Measurements from ENCODE around the gene PAX8. TPM values are rescaled to one million over a fixed set of nuclear protein-coding genes. Genes with fewer than 3 reads are reported as not detected.

Gene PAX8
- total RNA-seq, 1 donor from 2014 or later: 2.9 TPM

DNA sequence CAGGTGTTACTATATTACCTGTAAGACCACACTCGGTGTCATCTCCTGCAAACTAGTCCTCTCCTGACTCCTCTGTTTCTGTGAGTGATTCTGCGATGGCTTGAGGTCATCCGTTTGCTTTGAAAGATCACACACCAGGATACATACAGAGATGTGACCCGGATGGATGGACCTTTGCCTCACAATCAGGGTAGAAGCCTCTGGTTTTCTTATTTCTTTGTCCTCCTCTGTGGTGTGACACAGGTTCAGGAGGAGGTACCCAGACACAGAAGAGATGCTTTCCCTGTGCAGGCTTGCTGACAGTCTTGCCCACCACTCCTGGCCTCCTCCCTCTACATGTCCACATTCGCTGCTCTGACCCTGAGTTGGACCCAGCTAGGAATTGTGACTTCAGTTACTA lies 70.3 kb downstream of the PAX8 start:
- Mint-ChIP-seq H3K27me3 (ENCODE audit: insufficient read depth, low read depth) (peaks cover 10% of the 10 kb centered on the region), H3K4me1 (peaks cover 44% of the 10 kb centered on the region), H3K9me3 (peaks cover 3% of the 10 kb centered on the region), H3K36me3 (peaks cover 2% of the 10 kb centered on the region), H3K4me3 (no peak overlapping the region), H3K27ac (no peak overlapping the region)
- Histone ChIP-seq H2AFZ (replicated peaks) (no peak overlapping the region), H3K4me2 (no peak overlapping the region), H3K9me3 (ENCODE audit: low read depth) (no peaks in the 10 kb centered on the region), H3K36me3 (no peaks in the 10 kb centered on the region), H3K9ac (no peak overlapping the region), H3F3A (ENCODE audit: low read depth) (no peaks in the 10 kb centered on the region), H3K79me2 (ENCODE audit: low read depth) (no peaks in the 10 kb centered on the region), H3K27ac (no peak overlapping the region), H4K20me1 (ENCODE audit: low read depth) (no peaks in the 10 kb centered on the region), H3K27me3 (no peaks in the 10 kb centered on the region), H3K4me1 (peaks cover 10% of the 10 kb centered on the region), H3K4me3 (no peak overlapping the region)
- no peak for TF ChIP-seq EZH2 (IDR thresholded peaks at IDR 0.05)
- DNase-seq (ENCODE audit: low spot score): no peak

DNA sequence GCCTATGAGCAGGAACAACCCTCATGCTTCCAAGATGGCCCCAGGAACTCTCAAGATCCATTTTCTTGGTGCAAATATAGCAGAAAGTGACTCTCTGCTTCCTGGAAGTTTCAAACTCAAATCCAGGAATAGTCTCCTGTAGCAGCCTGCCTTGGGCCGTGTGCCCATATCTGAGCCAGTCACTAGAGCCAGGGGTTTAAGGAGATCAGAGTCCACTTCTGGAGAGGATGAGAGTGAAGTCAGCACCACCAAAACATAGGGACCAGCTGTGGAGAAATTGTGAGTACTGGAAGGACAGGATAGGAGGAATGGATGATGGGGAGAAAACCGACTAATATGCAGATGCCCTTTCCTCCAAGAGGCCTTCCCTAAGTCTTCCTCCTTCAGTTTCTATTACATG lies 71.7 kb downstream of the PAX8 start:
- H3K79me2 ChIP-seq (ENCODE audit: low read depth): no peaks in the 10 kb centered on the region
- no peaks in the 10 kb centered on the region for H3F3A ChIP-seq (ENCODE audit: low read depth)
- no peak overlapping the region for H2AFZ ChIP-seq (replicated peaks)
- no peaks in the 10 kb centered on the region for H3K9me3 ChIP-seq (ENCODE audit: low read depth)
- no peak overlapping the region for H3K9ac ChIP-seq
- H3K36me3 Mint-ChIP-seq: peaks cover 2% of the 10 kb centered on the region
- TF ChIP-seq, protein P1, sequence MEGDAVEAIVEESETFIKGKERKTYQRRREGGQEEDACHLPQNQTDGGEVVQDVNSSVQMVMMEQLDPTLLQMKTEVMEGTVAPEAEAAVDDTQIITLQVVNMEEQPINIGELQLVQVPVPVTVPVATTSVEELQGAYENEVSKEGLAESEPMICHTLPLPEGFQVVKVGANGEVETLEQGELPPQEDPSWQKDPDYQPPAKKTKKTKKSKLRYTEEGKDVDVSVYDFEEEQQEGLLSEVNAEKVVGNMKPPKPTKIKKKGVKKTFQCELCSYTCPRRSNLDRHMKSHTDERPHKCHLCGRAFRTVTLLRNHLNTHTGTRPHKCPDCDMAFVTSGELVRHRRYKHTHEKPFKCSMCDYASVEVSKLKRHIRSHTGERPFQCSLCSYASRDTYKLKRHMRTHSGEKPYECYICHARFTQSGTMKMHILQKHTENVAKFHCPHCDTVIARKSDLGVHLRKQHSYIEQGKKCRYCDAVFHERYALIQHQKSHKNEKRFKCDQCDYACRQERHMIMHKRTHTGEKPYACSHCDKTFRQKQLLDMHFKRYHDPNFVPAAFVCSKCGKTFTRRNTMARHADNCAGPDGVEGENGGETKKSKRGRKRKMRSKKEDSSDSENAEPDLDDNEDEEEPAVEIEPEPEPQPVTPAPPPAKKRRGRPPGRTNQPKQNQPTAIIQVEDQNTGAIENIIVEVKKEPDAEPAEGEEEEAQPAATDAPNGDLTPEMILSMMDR (IDR thresholded peaks at IDR 0.05): no peak
- TF ChIP-seq EZH2 (IDR thresholded peaks at IDR 0.05): no peak
- no peak for TF ChIP-seq EZH2phosphoT487 (IDR thresholded peaks at IDR 0.05)
- no peak overlapping the region for H3K27ac Mint-ChIP-seq
- peaks cover 42% of the 10 kb centered on the region for H3K4me1 Mint-ChIP-seq
- no peak overlapping the region for H3K4me3 ChIP-seq
- no peak for DNase-seq (ENCODE audit: low spot score)
- H3K4me2 ChIP-seq: no peak overlapping the region
- no peak overlapping the region for H3K4me3 Mint-ChIP-seq
- peaks cover 3% of the 10 kb centered on the region for H3K9me3 Mint-ChIP-seq
- peaks cover 6% of the 10 kb centered on the region for H3K4me1 ChIP-seq
- no peaks in the 10 kb centered on the region for H4K20me1 ChIP-seq (ENCODE audit: low read depth)
- peaks cover 14% of the 10 kb centered on the region for H3K27me3 Mint-ChIP-seq (ENCODE audit: insufficient read depth, low read depth)
- no peaks in the 10 kb centered on the region for H3K27me3 ChIP-seq
- no peak overlapping the region for H3K27ac ChIP-seq
- H3K36me3 ChIP-seq: no peaks in the 10 kb centered on the region

DNA sequence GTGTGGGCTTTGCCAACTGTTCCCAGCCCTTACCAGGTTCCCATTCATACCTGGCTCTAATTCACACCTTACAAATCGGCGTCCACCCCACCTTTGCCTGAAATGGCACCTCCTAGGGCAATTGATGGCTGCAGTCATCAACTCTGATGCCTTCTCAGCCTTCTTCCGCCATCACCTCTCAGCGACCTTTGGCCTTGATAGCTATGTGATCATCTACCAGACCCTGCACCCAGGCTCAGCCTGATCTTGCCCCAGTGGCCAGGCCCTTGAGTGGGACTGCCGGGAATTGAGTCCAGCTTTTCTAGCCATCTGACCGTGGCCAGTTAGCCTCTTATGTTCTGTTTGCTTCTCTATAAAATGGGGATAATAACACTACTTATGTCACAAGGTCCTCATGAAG lies 72.5 kb downstream of the PAX8 start:
- Mint-ChIP-seq H3K27ac (no peak overlapping the region), H3K27me3 (ENCODE audit: insufficient read depth, low read depth) (peaks cover 14% of the 10 kb centered on the region), H3K9me3 (peaks cover 3% of the 10 kb centered on the region), H3K4me1 (peaks cover 36% of the 10 kb centered on the region), H3K36me3 (peaks cover 2% of the 10 kb centered on the region), H3K4me3 (no peak overlapping the region)
- no peak for DNase-seq (ENCODE audit: low spot score)
- Histone ChIP-seq H3K79me2 (ENCODE audit: low read depth) (no peaks in the 10 kb centered on the region), H2AFZ (replicated peaks) (no peak overlapping the region), H3K9ac (no peak overlapping the region), H3K4me2 (no peak overlapping the region), H3F3A (ENCODE audit: low read depth) (no peaks in the 10 kb centered on the region), H3K27ac (no peak overlapping the region), H3K36me3 (no peaks in the 10 kb centered on the region), H3K4me3 (no peak overlapping the region), H4K20me1 (ENCODE audit: low read depth) (no peaks in the 10 kb centered on the region), H3K9me3 (ENCODE audit: low read depth) (no peaks in the 10 kb centered on the region), H3K4me1 (peaks cover 4% of the 10 kb centered on the region), H3K27me3 (no peaks in the 10 kb centered on the region)
- no peak for TF ChIP-seq EZH2 (IDR thresholded peaks at IDR 0.05)
- TF ChIP-seq EZH2phosphoT487 (IDR thresholded peaks at IDR 0.05): no peak
- TF ChIP-seq, protein P1 (IDR thresholded peaks at IDR 0.05): no peak

DNA sequence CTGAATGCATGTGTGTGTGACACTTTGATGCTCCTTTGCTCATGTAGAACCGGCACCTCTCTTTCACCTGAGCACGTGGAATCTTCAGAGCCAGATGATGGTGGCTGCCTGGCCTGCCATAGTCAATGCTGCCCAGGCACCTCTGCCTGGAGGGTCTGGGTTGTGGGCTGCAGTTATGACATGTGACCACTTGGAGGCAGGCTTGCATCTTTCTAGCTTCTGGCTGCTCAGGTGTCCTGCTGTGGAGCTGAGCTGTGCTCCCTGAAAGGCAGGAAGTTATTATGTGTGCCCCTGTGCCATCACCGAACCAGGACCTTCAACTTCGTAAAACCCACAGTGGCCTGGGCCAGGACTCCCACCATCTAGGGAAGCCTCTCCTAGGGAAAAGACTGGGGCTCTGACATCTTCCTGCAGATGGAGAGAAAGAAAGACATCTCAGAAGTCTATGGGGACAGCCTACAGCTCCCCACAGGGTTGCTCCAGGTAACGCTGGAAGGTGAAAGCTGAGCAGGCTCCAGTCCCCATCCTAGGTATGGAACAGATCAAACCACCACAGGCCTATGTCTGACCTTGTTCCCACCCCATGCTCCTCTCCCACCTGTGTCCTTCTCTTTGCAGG lies 74.7 kb downstream of the PAX8 start:
- no peak overlapping the region for H3K4me3 Mint-ChIP-seq
- peak; percentile 85 for DNase-seq (ENCODE audit: low spot score)
- no peaks in the 10 kb centered on the region for H3F3A ChIP-seq (ENCODE audit: low read depth)
- H3K79me2 ChIP-seq (ENCODE audit: low read depth): no peaks in the 10 kb centered on the region
- H3K4me2 ChIP-seq: no peak overlapping the region
- H4K20me1 ChIP-seq (ENCODE audit: low read depth): no peaks in the 10 kb centered on the region
- H3K4me1 ChIP-seq: peaks cover 4% of the 10 kb centered on the region
- peak overlapping the region; percentile 91 for H2AFZ ChIP-seq (replicated peaks)
- no peak overlapping the region for H3K4me3 ChIP-seq
- H3K27ac Mint-ChIP-seq: no peak overlapping the region
- peaks cover 19% of the 10 kb centered on the region for H3K27me3 Mint-ChIP-seq (ENCODE audit: insufficient read depth, low read depth)
- H3K27me3 ChIP-seq: peaks cover under 1% of the 10 kb centered on the region
- peaks cover 2% of the 10 kb centered on the region for H3K36me3 Mint-ChIP-seq
- H3K9me3 Mint-ChIP-seq: peaks cover 3% of the 10 kb centered on the region
- H3K4me1 Mint-ChIP-seq: peaks cover 28% of the 10 kb centered on the region
- H3K27ac ChIP-seq: no peak overlapping the region
- TF ChIP-seq, protein P1 (IDR thresholded peaks at IDR 0.05): peak; percentile 88
- TF ChIP-seq EZH2 (IDR thresholded peaks at IDR 0.05): no peak
- H3K9me3 ChIP-seq (ENCODE audit: low read depth): no peaks in the 10 kb centered on the region
- no peak overlapping the region for H3K9ac ChIP-seq
- no peaks in the 10 kb centered on the region for H3K36me3 ChIP-seq
